GM21360 (cell line): ENCODE results near the gene TRMT5.

Source experiments
- ATAC-seq: cut with Tn5 transposase; IDR thresholded peaks from one replicate; pipeline ENCODE4 v1.9.1; 2021; ENCODE audit warnings: mild to moderate bottlenecking, moderate library complexity; ENCODE audit not compliant: unreplicated experiment

TRMT5 gene, protein sequence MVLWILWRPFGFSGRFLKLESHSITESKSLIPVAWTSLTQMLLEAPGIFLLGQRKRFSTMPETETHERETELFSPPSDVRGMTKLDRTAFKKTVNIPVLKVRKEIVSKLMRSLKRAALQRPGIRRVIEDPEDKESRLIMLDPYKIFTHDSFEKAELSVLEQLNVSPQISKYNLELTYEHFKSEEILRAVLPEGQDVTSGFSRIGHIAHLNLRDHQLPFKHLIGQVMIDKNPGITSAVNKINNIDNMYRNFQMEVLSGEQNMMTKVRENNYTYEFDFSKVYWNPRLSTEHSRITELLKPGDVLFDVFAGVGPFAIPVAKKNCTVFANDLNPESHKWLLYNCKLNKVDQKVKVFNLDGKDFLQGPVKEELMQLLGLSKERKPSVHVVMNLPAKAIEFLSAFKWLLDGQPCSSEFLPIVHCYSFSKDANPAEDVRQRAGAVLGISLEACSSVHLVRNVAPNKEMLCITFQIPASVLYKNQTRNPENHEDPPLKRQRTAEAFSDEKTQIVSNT

DNA sequence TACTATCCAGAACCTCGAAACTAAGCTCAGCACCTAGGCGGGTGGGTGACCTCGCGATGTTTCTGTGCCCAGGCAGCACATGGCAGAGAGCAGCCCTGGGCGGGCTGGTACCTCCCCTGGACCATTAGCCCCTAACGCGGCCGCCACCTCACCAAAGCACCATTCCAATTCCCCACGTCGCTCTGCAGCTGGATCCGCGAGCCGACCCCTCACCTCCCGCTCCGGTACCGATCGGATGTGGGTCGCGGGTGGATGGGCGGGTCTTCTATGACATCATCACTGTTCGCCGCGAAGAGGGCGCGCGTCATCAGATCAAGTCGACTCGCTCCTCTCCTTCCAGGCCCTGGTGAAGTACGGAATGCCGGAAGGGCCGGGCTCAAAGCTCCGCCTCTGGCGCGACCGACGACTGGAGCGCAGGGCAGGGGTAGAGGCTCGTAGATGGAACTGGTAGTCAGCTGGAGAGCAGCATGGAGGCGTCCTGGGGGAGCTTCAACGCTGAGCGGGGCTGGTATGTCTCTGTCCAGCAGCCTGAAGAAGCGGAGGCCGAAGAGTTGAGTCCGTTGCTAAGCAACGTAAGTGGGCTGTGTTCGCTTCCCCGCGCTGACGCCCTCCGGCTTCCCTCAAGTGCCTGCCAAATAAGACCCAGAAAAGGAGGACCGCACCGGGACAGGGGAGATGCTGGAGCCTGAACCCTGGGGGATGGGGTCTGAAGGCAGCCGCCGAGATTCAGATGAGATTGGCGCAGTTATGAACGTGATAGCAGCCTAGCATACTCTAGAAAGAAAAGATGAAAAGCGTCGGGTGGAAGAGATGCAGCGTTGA is at the start of gene TRMT5, which contains the start of gene SLC38A6:
Gene TRMT5 (minus strand): TSS at position 269 of the 822 bp plus-strand sequence. CDS start 106 bp downstream, at position 163.
Gene SLC38A6 (plus strand): TSS at position 435 of the 822 bp plus-strand sequence. CDS start 33 bp downstream, at position 468.
- ATAC-seq, result peak; percentile 84

DNA sequence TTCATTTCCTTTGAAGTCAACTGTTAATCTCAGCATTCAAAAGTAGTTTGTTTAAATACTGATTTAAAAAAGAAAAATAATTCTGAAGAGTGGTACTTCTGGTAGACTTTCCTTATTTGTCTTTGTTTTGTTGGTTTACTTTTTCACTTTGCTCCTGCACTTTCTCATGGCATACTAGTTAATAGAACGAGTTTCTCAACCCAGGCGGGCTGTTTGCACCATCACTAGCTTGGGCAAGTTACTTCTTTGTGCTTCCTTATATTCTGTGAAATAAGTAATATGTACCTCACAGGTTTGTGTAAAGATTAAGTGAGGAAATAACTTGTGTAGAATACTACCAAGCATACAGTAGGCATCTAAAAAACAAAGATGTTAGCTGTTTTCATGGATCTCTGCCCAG is 45.6 kb upstream of the TRMT5 start:
- ATAC-seq, result no peak

DNA sequence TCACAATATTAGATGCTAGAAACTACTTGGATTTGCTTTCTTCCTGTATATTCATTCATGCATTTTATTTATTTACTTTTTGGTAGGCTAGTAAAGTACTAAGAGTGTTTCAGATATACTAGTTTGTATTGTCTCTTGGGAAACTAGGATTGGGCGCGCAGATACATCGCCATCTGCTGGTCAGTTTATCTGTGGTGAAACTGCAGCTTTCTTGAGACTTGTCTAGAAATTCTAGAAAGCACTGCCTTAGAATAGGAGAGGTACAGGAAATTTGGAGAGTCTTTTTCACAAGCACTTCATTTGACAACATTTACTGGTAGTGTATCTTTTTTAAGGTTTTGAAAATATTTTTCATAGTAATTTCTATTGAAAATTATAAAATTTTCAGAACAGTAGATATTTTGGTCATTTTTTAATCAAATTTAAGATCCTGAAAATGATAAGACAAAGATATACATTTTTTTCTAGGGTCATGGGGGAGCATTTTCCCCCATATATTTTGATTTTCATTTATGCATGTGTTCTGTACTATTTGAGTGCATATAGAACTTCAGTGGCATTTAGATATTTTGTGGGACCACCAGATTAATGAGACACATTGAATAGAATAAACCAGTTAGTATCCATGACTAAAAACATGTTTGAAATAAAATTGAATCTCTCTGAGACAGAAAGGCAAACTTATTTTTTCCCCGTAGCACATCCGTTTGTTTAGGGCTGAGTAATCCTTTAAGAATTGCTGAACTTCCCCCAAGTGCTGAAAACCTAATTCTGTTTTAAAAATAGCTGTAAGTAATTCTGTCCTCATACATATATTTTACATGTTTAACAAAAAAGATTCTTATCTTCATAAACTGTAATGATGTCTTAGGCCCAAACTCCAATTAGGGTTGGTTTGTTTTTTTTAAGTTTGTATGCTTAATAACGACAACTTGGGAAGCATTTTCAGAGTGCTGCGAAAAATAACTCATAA is 44.7 kb upstream of the TRMT5 start:
- ATAC-seq, result peak; percentile 59

DNA sequence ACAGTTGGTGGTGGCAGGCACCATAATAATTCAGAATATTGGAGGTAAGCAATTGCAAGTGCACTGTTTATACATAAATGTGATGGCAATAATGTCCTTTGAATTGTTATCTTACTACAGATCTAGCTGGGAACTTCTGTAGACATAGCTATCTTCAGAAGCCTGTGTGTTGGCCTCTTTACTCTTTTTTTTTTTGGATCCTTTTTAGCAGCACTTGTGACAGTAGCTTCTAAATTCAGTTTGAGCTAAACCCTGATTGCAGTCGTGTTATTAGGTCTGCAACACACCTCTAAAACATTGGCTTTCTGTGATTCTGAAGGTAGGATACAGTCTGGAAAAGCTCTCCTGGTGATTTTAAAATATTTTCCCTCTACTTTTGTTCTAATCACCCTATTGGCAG is 38.7 kb upstream of the TRMT5 start:
- no peak for ATAC-seq

DNA sequence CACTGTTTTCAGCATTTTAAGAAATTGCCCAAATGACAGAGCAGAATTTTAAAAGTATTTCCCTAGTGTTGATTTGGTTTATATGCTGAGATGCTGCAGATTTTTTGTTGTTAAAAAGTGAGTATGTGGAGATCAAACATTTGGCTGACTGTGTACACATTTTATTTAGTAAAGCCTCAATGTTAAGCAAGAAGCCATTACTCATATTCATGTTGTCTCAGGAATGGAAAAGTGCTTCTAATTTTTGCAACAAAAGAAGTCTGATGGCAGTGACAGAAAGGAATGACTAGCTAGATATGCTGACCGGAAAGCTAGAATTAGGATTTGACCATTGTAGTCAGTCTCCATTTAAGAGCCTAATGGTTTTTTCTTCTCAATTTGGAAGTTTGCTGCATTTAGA is 22.7 kb upstream of the TRMT5 start:
- no peak for ATAC-seq

DNA sequence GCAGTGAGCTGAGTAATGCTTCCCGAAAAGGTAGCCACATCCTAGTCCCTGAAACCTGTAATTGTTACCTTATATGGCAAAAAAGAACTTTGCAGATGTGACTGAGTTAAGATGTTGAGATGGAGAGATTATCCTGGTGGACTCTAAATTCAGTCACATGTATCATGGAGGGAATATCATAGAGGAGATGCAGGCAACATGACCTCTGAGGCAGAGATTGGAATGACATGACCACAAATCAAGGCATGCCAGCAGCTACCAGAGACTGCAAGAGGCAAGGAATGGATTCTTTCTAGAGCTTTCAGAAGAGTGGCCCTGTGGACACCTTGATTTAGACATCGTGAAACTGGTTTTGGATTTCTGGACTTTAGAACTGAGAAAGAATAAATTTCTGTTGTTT is 18.7 kb upstream of the TRMT5 start:
- ATAC-seq, result no peak

DNA sequence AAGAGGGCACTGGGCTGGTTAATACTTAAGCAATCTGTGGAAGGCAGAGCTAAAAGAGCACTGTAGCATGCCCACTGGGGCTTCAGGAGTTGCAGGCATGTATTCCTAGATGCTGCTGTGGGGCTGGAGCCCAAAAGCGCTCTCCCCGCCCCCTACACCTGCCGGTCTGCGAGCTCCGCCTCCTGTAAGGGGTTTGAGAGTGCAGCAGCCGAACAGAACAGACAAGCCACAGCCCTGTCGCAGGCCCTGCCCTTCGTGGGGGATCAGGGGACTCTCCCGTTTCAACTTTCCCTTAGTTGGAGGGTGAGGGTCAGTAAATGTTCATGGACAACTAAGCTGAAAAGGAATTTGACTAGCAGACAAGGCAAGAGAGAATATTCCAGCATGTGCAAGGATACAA is 17.7 kb upstream of the TRMT5 start:
- no peak for ATAC-seq

DNA sequence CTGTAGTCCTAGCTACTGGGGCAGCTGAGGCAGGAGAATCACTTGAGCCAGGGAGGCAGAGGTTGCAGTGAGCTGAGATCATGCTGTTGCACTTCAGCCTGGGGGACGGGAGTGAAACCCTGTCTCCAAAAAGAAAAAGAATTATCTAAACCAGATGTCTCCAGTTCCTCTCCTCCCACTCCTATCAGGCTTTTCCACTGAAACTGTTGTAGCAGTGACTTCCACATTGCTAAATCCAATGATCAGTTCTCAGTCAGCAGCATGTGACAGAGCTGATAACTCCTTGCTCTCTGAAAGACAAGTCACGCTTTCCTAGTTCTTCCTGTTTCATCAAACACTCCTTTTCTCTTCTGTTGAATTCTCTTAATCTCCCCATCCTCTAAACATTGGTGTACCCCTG is 8.7 kb upstream of the TRMT5 start:
- ATAC-seq, result no peak

DNA sequence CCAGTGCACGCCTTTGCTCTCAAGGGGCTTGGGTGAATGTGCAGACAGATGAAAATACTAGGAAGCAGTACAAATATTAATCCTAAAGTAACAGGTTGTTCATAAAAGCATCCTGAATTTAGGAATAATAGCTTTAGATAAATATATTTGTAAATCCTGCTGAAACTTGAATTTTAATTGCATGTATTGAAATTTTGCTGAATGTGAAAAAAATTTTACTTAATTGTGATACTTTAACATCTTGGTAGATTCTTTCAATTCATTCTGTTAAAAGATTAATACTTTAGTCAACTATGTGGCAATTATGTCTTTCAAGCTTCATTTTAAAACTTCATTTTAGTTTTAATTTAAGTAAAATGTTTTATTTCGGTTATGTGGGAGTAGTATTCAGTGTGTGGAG is 5.6 kb upstream of the TRMT5 start:
- no peak for ATAC-seq

DNA sequence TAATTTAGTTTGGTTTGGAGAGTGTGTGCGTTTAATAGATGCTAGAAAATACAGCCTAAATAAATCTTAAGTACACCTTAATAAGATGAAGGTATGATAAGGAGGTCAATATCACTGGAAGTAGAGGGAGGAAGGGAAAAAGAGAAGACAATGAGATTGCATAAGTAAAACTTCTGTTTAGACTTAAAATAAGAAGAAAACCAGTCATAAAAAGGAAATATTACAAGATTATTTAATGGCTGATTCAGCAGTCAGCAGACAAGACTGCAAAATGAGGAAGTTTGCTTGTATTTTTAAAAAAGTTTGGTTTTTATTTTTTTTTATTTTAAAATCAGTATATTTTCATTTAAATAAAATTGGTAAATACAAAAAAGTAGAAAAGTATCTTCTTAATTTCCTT is 3.3 kb upstream of the TRMT5 start:
- ATAC-seq, result no peak

DNA sequence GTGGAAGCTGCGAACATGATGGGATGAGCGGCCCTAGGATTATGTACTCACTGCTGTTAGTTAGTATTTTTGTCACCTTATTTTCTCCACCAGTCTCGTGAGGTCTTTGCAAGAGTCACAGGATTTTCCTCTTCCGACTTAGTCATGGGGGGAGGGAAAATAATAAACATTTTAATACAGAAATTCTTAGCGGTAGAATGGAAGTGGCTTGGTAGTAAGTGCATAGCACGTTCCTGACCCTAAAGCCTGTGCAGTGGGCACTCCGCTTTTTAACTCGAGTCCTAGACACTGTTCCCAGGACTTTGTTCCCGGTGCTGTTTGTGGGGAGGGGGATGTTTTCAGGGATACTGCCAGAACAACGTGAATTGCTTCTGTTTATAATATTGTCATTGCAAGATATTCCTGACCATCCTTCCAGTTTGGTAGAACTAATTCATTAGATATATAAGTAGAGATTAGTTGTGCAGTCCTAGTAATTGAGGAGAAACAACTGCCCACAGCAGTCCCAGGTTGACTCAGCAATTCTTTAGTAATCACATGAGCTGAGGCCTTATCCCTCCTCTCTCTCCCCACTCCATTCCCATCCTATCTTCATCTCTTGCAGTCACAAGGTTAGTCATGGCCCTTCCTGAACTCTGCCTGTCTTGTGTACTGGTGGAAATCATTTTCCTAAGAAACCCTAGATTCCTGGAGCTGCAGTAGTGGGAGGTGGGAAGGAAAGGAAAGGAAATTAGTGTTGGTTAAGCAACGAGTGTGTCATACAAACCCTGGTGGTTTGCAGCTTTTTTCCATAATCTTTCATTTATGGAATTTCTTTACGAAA is 965 bp upstream of the TRMT5 start:
- ATAC-seq, result peak; percentile 7

DNA sequence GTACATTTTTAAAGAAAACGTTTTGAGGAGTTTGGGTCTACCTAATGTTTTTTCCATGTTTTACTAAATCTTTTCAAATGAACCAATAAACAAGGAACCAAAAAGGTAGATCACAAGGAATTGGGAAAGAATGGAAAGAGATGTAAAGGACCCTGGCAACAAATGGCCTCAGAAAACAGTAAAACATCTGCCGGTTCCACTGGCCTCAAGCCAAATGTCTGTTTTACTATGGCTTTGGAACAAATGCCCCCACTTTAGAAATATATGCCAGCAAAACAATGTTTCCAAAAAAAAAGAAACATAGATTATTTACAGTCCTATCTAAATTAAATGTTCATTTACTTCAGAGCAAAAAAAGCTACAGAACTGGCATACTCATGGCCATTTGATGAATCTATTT is 3.0 kb downstream of the TRMT5 start:
- no peak for ATAC-seq

DNA sequence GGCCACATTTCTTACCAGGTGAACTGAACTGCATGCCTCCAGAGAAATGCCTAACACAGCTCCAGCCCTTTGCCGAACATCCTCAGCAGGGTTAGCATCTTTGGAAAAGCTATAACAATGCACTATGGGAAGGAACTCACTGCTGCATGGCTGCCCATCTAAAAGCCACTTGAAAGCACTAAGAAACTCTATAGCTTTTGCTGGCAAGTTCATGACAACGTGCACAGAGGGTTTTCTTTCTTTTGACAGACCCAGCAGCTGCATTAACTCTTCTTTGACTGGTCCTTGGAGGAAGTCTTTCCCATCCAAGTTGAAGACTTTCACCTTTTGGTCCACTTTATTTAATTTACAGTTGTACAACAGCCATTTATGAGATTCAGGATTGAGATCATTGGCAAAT is 5.3 kb downstream of the TRMT5 start:
- no peak for ATAC-seq

DNA sequence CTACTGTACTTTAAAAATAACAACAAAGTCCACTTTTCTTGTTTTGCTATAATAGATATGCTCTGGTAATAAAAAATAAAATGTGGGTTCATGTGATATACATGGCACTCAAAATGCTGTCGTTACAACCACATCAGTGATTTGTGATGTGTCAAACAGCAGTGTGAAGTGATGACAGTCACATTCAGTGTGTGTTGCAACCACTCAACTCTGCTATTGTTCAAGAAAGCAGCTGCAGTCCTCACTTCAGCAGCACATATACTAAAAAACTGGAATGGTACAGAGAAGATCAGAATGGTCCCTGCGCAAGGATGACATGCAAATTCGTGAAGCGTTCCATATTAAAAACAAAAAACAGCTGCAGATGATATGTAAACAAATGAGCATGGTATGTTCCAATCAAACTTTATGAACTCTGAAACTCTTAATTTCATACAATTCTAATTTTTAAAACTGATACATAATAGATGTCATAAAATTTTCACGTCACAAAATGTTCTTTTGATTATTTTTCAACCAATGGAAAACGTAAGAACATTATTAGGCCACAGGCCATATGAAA is 6.7 kb downstream of the TRMT5 start:
- ATAC-seq, result no peak

DNA sequence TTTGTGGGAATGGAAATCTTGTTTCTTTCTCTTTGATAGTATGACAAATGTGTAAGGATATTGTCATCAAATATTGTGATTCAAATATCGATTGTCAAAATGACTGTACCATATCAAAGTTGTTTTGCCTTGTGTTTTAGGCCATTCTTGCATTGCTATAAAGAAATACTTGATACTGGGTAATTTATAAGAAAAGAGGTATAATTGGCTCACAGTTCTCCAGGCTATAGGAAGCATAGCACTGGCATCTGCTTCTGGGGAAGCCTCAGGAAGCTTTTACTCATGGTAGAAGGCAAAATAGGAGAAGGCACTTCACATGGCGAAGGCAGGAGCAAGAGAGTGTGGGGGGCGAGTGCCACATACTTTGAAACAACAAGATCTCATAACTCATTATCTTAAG is 7.8 kb downstream of the TRMT5 start:
- no peak for ATAC-seq

DNA sequence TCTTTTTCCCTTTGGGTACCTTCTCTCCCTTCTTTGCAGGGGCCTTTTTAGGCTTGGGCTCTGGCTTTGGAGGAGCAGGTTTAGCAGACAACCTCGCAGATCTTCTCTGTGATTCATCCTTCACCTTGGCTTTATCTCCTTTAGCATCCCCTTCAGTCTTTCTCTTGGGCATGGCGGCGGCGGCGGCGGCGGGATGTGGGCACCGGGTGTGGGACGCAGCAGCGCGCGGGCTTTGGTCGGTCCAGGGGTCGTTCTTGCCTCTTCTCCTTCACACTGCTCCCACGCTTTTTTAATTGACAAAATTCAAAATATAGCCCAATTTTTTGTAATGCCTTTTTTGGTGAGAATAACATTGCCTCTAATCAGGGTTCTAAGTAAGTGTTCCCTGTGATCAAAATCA is 8.6 kb downstream of the TRMT5 start:
- ATAC-seq, result no peak

DNA sequence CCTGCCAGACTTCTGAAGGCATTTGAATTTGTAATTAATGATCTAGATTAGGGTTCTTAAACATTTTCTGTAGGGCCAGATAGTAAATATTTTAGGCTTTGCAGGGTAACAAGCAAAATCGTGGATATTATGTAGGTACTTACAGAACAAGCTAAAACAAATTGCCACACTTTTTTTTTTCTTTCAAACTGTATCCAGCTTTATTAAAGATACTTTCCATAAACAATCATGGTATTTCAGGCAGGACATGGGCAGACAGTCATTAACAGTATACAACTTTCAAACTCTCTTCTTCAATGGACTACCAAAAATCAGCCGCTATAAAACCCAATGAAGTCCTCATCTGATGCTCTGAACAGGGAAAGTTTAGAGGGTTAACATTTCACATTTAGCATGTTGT is 9.6 kb downstream of the TRMT5 start:
- ATAC-seq, result no peak

DNA sequence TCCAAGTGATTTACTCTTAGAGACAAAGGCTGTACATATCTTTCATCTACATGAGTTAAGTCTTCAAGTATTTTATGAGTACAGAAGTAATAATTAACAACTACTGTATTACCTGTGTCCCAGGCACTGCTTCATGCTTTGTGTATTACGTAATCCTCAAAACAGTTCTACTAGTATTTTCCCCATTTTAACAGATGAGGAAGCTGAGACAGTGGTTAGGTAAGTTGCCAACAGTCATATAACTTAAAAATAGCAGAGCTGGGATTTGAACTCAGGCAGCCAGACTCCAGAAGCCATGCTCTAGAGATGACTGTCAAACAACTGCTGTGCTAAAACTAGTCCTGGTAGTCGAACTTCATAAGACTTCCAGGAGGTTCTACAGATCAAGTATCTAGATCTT is 10.7 kb downstream of the TRMT5 start:
- ATAC-seq, result no peak

DNA sequence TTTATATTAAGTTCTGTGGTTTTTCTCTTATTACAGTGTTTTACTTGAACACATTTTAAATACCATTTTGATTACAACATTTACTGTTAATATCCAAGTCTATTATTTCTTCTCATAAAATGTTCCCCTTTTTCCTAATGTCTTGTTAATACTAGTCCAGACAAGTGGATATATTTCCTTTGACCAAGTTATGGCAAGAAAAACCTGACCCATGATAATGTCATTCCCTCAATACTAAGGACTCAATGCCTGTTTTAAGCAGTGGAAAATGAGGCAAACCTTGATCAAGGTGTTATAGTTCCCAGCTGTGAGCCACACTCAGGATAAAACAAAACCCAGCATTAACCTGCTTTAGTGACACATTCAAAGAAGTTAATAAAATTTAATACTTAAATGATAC is 12.2 kb downstream of the TRMT5 start:
- no peak for ATAC-seq

DNA sequence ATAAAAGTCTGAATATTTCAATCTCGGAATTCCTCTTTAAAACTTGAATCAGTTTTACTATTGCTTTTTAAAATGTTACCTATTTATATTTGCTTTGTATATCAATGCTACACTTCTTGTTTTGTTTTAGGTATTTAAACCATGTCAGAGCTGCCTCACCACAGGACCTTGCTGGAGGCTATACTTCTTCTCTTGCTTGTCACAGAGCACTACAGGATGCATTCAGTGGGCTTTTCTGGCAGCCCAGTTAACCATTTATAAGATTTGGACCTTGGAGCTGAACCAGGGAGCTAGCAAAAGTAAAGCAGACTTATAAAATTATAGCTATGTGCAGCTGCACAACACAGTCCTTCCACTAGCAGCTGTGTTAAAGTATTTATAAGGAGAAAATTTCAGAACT is 12.8 kb downstream of the TRMT5 start:
- no peak for ATAC-seq
